ENCODE measurements around the gene SYTL3. TPM values are rescaled to one million over a fixed set of nuclear protein-coding genes. Genes with fewer than 3 reads are reported as not detected.

The SYTL3 gene
- polyA plus RNA-seq, 1 experiment = 1.7 TPM

DNA sequence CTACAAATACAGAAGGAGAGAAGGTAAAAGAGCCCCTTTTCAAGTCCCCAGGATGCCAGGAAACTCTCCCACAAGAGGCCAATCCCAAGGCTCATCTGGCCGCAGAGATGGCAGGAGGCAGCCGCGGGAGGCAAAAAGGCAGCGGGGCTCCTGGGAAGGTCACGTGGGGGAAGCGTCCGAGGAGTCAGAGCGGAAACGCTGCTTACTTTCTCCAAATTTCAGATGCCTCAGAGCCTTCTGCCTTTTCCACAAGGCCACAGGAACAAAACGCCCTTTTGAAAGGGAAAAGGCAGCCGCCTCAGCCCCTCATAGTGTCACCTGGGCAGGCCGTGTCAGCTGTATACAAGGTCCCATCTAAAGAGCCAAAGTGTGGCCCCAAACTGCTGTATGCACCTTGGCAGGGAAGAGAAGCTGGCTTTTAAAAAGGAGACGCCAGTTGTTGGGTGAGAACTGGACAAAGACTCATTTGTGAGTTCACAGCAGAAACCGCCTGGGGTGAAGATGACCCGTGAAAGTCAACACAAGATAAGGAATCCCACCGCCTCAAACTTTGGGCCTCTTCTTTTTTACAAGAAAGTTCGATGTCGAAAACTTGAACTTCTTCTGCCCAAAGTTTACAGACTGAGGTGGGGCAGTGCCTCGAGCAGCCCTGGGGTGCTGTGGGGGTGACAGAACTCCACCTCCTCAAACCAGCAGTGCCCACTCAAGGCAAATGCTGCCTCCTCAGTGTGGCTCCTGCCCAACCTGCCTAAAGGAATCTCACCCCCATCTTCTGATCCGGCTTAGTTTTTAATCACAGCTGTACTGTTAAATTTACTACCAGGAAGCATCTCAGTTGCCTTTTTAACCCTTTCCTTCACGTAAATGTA is 124.0 kb downstream of the SYTL3 start:
- Histone ChIP-seq H3K36me3 (ENCODE audit: control insufficient read depth, insufficient read depth, low read length) (peaks cover 40% of the 10 kb centered on the region), H3K27me3 (ENCODE audit: control insufficient read depth, insufficient read depth, low read length) (no peaks in the 10 kb centered on the region), H3K4me3 (ENCODE audit: low read depth, low read length) (no peak overlapping the region)
- ChIA-PET POLR2A (no interaction called here), CTCF (interaction anchor here (0.6 to 1.4 kb wide), 2 partner anchors 20 to 445 kb away, joined by 3 to 4 read pairs; no protein-coding TSS in a partner anchor)
- TF ChIP-seq, protein P1, sequence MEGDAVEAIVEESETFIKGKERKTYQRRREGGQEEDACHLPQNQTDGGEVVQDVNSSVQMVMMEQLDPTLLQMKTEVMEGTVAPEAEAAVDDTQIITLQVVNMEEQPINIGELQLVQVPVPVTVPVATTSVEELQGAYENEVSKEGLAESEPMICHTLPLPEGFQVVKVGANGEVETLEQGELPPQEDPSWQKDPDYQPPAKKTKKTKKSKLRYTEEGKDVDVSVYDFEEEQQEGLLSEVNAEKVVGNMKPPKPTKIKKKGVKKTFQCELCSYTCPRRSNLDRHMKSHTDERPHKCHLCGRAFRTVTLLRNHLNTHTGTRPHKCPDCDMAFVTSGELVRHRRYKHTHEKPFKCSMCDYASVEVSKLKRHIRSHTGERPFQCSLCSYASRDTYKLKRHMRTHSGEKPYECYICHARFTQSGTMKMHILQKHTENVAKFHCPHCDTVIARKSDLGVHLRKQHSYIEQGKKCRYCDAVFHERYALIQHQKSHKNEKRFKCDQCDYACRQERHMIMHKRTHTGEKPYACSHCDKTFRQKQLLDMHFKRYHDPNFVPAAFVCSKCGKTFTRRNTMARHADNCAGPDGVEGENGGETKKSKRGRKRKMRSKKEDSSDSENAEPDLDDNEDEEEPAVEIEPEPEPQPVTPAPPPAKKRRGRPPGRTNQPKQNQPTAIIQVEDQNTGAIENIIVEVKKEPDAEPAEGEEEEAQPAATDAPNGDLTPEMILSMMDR (IDR thresholded peaks at IDR 0.05; ENCODE audit: insufficient read depth, low read depth, low read length) = no peak
- DNase-seq (ENCODE audit: low read depth) = no peak

- ChIA-PET POLR2A (no interaction called here), CTCF (interaction anchor here (1.4 kb wide), 1 partner anchor 18 kb away, joined by 4 read pairs; no protein-coding TSS in a partner anchor)
- H3K27me3 ChIP-seq (ENCODE audit: control insufficient read depth, insufficient read depth, low read length) = no peaks in the 10 kb centered on the region
- peaks cover 30% of the 10 kb centered on the region for H3K36me3 ChIP-seq (ENCODE audit: control insufficient read depth, insufficient read depth, low read length)
- DNase-seq (ENCODE audit: low read depth) = no peak
- no peak overlapping the region for H3K4me3 ChIP-seq (ENCODE audit: low read depth, low read length)
- TF ChIP-seq, protein P1 (IDR thresholded peaks at IDR 0.05; ENCODE audit: insufficient read depth, low read depth, low read length) = no peak
Measured at GRCh38 chr6:158774717-158775449, 125.0 kb downstream of the SYTL3 start.

- POLR2A ChIA-PET = no interaction called here
Measured at GRCh38 chr6:158775832-158776231, 126.0 kb downstream of the SYTL3 start.

DNA sequence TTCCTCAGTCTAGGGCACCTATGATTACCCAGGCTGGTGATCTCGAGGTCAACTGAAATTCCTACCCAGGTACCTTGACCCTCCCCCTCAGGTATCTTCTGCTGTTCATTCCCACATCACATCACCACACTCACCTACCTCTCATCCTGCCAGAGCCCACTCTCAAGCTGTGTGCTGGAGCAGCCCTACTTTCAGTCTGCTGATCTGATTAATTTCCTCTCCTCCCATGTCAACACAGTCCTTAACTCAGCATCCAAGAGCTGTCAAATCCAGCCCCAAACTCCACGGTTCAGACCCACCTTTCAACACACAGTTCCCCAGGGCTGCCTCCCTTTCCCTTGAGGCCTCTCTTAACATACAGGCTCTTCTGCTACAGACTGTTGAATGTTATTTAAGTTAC is 126.9 kb downstream of the SYTL3 start:
- no peak for DNase-seq (ENCODE audit: low read depth)
- TF ChIP-seq, protein P1 (IDR thresholded peaks at IDR 0.05; ENCODE audit: insufficient read depth, low read depth, low read length) = no peak
- peaks cover 27% of the 10 kb centered on the region for H3K36me3 ChIP-seq (ENCODE audit: control insufficient read depth, insufficient read depth, low read length)
- POLR2A ChIA-PET = no interaction called here
- H3K27me3 ChIP-seq (ENCODE audit: control insufficient read depth, insufficient read depth, low read length) = no peaks in the 10 kb centered on the region
- H3K4me3 ChIP-seq (ENCODE audit: low read depth, low read length) = no peak overlapping the region
- CTCF ChIA-PET = no interaction called here

More at GRCh38 chr6:158775832-158776231, 126.0 kb downstream of the SYTL3 start:
- CTCF ChIA-PET = no interaction called here
- Histone ChIP-seq H3K36me3 (ENCODE audit: control insufficient read depth, insufficient read depth, low read length) (peaks cover 27% of the 10 kb centered on the region), H3K27me3 (ENCODE audit: control insufficient read depth, insufficient read depth, low read length) (no peaks in the 10 kb centered on the region), H3K4me3 (ENCODE audit: low read depth, low read length) (no peak overlapping the region)
- TF ChIP-seq, protein P1 (IDR thresholded peaks at IDR 0.05; ENCODE audit: insufficient read depth, low read depth, low read length) = no peak
- DNase-seq (ENCODE audit: low read depth) = no peak

DNA sequence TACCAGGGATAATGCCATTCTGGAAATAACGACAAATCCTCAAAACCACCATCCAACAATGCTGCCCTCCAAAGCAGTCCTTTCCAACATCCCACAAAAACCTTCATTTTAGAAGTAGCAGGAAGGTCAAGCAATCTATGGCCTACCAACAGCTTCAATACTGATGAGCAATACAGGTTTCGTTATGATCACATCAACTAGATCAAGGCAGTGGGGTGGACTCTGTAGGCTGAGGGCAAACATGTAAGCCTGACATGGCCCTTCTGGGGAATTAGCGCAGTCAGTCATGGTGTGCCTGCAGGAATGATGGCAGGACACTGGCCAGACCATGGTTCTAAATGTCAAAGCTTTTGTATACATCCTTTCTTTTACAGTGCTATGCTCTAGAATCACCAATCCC is 127.7 kb downstream of the SYTL3 start:
- peaks cover 26% of the 10 kb centered on the region for H3K36me3 ChIP-seq (ENCODE audit: control insufficient read depth, insufficient read depth, low read length)
- ChIA-PET CTCF (interaction anchor here (0.8 kb wide), 1 partner anchor 193 kb away, joined by 3 read pairs; no protein-coding TSS in a partner anchor), POLR2A (no interaction called here)

More for the DNA sequence above, 127.7 kb downstream of the SYTL3 start:
- DNase-seq (ENCODE audit: low read depth) = no peak
- Histone ChIP-seq H3K27me3 (ENCODE audit: control insufficient read depth, insufficient read depth, low read length) (no peaks in the 10 kb centered on the region), H3K4me3 (ENCODE audit: low read depth, low read length) (no peak overlapping the region)
- TF ChIP-seq, protein P1 (IDR thresholded peaks at IDR 0.05; ENCODE audit: insufficient read depth, low read depth, low read length) = no peak
